Brain microvascular endothelial cell (primary cell): Measurements from ENCODE around the gene CORO1C.

Source experiments
- DNase-seq: peaks from one replicate; pipeline ENCODE4 v3.0.0-alpha.2; 2020
- H3K27ac ChIP-seq: fragments of 250-450 bp; sonication (Bioruptor Pico); 2 replicates; pipeline ENCODE4 v1.5.1; 2020; ENCODE audit warnings: mild to moderate bottlenecking, moderate library complexity
- H3K27me3 ChIP-seq: fragments of 250-450 bp; sonication (Bioruptor Pico); replicated peaks from 2 replicates; pipeline ENCODE4 v1.5.1; 2020; ENCODE audit warnings: mild to moderate bottlenecking
- H3K36me3 ChIP-seq: fragments of 250-450 bp; sonication (Bioruptor Pico); replicated peaks from 2 replicates; pipeline ENCODE4 v1.5.1; 2020; ENCODE audit warnings: mild to moderate bottlenecking
- H3K4me3 ChIP-seq: 2 replicates; pipeline ENCODE4 v1.5.1; 2011; ENCODE audit warnings: low read depth, mild to moderate bottlenecking, control low read depth, low read length, moderate library complexity
- in situ Hi-C: cut with HindIII; loops from 2 replicates; pipeline ENCODE4 v1.10.0; 2017; ENCODE audit warnings: low sequenced_read_pairs, low pct_ligation_motif_present
- TF ChIP-seq, protein P1 (sequence below): IDR thresholded peaks from 2 replicates; pipeline ENCODE4 v1.5.1; 2011; ENCODE audit warnings: low read depth, mild to moderate bottlenecking, moderate library complexity, low read length, control low read depth, inconsistent platforms; ENCODE audit errors: missing control alignments

The CORO1C gene

GRCh38 chr12:108612788-108613282, 118.5 kb downstream of the CORO1C start:
- H3K4me3 ChIP-seq, result no peak overlapping the region
- DNase-seq, result no peak
- TF ChIP-seq, protein P1, sequence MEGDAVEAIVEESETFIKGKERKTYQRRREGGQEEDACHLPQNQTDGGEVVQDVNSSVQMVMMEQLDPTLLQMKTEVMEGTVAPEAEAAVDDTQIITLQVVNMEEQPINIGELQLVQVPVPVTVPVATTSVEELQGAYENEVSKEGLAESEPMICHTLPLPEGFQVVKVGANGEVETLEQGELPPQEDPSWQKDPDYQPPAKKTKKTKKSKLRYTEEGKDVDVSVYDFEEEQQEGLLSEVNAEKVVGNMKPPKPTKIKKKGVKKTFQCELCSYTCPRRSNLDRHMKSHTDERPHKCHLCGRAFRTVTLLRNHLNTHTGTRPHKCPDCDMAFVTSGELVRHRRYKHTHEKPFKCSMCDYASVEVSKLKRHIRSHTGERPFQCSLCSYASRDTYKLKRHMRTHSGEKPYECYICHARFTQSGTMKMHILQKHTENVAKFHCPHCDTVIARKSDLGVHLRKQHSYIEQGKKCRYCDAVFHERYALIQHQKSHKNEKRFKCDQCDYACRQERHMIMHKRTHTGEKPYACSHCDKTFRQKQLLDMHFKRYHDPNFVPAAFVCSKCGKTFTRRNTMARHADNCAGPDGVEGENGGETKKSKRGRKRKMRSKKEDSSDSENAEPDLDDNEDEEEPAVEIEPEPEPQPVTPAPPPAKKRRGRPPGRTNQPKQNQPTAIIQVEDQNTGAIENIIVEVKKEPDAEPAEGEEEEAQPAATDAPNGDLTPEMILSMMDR, result no peak

DNA sequence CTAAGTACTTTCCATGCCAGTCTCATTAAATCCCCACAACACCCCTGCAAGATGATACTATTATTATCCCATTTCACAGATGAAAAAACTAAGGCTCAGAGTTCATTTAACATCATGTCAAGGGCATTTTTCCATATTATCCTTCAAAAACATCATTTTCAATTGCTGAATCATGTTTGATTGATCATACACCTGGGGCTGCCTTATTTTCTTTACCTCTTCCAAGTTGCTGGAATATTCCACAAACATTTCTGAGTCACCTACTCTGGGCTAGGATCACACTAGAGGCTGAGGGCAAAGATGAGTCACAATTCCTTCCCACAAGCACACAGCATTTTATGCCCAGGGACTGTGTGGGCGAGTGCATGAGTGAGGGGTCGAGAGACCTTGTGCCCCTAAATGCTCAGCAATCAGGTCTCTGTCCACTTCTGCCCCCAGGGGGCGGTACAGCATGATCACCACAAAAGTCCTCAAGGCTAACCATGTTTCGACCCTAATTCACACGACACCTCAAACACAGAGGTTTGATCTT, 119.4 kb downstream of the CORO1C start:
- peak; percentile 71 for DNase-seq
- in situ Hi-C loops, result no loop called here
- Histone ChIP-seq H3K4me3 (no peak overlapping the region), H3K27ac (no peak overlapping the region), H3K27me3 (no peaks in the 10 kb centered on the region), H3K36me3 (no peaks in the 10 kb centered on the region)
- TF ChIP-seq, protein P1, result peak; percentile 72

More at GRCh38 chr12:108612788-108613282, 118.5 kb downstream of the CORO1C start:
- H3K27ac ChIP-seq, result no peak overlapping the region
- no peaks in the 10 kb centered on the region for H3K27me3 ChIP-seq
- in situ Hi-C loops, result no loop called here
- H3K36me3 ChIP-seq, result no peaks in the 10 kb centered on the region

- TF ChIP-seq, protein P1, result no peak
- in situ Hi-C loops, result no loop called here
- no peak for DNase-seq
- Histone ChIP-seq H3K27me3 (no peaks in the 10 kb centered on the region), H3K4me3 (no peak overlapping the region), H3K36me3 (no peaks in the 10 kb centered on the region), H3K27ac (no peak overlapping the region)
Measured at GRCh38 chr12:108610856-108611605, 120.3 kb downstream of the CORO1C start.

- no peak for DNase-seq
- in situ Hi-C loops, result no loop called here
- Histone ChIP-seq H3K36me3 (no peaks in the 10 kb centered on the region), H3K27ac (no peak overlapping the region), H3K4me3 (no peak overlapping the region), H3K27me3 (no peaks in the 10 kb centered on the region)
- TF ChIP-seq, protein P1, result no peak
Measured at GRCh38 chr12:108610336-108610815, 120.9 kb downstream of the CORO1C start.

DNA sequence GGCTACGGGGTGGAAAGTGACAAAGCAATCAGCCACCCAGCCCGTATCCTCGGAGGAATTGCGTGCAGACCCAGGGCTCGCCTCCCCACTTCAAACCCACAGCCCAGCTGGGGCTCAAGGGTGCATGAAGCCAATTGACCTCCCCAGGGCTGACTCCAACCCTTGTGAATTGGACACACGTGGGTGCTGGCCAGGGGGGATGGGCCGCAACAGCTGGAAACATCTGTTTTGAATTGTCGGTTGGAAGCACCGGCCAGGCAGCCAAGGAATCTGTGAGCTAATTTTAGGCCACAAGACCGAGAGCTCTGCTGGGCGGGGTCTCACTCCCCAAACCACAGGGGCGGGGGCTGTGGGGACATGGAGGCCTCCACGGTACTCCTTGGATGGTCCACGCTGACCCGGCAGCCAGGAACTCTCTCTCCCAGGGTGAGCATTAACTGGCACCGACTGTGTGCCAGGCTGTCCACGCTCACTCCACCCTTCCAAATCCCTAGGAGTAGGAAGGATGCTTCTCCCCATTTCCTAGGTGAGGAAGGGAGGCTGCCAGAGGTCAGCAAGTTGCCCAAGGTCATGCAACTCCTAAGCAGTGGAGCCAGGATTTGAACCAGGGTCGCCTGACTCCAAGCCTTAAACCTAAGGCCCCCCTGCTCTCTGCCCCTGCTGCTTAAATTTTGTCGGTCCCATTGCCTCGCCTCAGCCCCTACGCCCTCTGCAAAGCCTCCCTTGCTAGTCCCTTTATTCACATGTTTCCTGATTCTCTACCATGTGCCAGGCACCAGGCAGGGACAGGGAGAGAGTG, 121.6 kb downstream of the CORO1C start:
- in situ Hi-C loops, result no loop called here
- DNase-seq, result peak; percentile 68
- Histone ChIP-seq H3K27me3 (no peaks in the 10 kb centered on the region), H3K27ac (no peak overlapping the region), H3K4me3 (no peak overlapping the region), H3K36me3 (no peaks in the 10 kb centered on the region)
- TF ChIP-seq, protein P1, result no peak
